ENCODE measurements around the gene HDAC9.

HDAC9 gene

DNA sequence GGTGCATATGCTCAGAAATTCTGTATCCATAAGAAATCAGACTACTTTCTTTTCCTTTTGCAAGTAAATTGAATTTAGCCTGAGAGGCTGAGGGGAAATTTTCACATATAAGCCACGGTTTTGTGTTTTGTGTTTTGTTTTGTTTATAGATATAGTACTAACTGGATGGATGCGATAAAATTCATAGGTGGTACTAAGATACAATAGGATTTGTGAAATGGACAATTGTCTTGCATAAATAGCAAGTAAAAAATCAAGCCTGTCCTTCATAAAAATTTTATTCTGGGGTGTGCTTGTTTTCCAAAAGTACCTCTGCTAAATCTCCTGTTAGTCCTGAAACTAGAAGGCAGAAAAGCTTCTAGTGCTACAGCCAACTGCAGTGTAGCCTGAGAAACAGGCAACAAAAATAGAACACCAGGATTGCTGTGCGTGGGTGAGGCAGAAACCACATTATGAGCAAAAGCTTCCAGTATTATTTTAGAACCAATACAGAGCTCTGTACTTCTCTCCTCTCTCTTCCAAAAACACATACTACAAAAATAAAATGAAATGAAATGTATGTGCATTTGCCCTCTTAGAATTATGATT lies 634 bp upstream of the HDAC9 start:
- no peak for DNase-seq

DNA sequence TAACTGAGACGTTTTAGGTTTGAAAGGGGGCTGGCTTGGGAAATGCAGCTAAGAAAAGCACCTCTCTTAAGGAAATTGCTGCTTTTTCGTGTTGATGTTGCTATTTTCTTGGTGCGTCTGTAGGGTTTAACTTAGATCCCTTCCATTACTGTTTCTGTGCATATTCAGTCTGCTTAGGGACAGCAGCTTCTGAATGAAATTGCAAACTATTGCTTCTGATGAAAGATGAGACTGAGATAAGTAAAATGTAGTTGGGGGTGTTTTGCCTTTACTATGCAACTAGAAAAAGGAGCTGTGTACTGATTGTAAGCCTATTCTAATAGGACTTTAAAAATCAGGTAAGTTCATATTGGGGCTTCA lies 772 bp downstream of the HDAC9 start:
- DNase-seq = no peak

DNA sequence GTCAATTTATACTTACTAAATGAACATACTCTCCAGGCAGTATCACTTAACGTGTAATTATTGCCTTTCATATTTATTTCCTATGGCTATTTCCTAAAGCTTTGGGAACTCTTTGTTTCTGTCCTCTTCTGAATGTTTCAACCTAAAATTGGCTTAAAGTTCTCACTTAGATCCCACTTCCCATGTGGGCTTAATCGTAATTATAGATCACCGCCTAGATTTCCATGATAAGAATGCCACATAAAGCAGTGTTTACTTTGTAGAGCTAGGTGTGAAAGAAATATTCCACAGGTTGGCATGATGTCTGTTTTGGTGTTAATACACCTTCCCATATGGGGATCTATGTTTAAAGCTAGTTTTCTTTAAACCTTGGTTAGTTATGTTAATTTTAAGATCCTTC lies 1.5 kb downstream of the HDAC9 start:
- no peak for DNase-seq

DNA sequence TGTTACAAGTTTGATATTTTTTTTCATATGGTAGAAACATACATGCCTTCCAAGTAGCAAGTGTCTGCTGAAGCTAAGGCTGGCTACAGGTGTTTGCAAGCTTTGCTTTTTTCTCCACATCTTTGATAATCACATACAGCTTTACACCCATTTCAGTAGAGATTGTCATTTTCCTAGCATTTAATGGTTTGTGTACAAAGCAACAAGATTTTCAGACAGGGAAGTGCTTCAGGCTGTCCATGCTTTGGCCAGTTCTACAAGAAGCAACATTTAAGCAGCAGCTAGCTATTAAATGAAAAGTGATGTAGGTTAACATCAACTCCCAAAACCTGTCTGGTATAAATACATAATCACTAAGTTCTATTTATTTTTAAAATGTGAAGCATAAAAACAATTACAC lies 2.3 kb downstream of the HDAC9 start:
- DNase-seq = no peak

DNA sequence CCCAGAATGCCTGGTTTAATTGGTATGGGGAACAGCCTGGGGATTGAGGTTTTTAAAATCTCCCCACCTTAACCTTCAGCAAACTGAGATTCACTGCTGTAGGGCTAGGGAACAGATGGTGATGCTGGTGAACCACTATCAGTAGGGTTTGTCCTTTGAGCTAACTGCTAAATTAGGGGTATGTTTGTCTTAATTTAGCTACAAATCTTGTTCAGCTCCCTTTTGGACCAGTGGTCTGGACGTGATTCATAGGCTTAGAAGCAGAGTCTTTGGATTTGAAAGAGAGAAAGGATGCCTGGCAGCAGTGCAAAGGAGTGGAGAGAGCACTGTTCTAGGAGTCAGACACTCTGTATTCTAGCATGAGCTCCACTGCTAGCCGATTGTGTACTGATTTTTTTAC lies 2.8 kb downstream of the HDAC9 start:
- no peak for DNase-seq

DNA sequence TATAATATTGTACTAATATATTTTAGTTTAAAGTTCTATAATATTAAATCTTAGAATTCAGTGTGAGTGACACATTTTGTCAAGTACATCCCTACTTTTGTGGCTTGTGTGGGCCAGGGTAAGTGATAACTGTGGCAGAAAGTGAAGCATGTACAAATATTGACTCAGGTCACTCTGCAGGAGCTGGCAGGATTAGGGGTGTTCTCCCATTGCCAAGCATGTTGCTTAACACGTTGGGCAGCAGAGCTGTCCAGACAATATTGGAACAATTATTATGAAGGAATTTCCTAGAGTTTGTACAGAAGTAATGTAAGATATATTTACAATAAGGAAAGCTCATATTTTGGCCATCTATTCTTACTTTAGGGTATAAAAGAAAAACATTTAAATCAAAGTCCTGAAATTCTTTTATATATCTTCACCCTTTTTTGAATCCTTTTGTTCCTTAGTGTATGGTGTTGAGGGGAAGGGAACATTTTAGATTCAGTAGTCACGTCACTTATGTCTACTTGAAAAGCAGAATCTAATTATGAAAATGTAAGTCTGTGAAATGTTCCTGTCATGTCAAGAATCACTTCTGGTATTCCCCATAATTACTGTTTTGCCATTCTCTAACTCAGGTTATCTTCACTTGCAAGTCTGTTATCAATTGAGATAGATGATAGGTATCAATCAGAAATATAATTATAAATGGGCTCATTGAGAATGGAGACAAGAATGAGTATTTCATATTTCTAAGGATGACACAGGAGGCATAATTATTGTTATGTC lies 4.0 kb downstream of the HDAC9 start:
- no peak for DNase-seq

DNA sequence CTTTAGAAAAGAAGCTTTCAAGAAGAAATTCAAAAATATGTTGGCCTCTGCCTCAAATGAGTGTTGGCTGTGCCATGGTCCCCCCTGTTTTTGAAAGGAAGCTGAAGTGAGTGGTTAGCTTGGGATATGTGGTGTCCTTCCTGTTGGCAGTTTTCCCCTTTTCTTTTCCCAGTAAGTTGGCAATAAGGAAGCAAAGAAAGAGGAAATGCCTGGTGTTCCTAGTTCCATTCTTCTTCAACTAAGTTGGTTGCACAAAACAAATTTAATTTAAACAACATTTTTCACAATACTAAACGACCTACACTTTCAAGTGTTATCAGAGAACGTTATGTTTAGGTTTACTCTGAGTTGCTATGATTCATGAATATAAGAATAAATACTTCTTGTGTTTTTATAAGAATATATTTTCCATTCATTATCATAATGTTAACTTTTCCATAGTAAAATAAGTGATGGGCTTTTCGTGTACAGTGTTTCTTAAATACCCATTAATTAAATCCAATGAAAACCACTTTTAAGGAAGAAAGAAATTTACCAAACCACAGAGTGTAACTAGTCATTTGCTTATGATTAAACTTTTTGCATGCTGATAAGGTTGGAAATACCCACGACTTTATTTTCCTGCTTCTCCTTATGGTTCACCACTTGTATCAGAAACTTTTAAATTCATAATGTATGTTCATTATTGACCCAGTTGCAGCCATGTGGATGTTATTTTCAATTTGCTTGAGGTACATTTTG lies 7.7 kb downstream of the HDAC9 start:
- no peak for DNase-seq

DNA sequence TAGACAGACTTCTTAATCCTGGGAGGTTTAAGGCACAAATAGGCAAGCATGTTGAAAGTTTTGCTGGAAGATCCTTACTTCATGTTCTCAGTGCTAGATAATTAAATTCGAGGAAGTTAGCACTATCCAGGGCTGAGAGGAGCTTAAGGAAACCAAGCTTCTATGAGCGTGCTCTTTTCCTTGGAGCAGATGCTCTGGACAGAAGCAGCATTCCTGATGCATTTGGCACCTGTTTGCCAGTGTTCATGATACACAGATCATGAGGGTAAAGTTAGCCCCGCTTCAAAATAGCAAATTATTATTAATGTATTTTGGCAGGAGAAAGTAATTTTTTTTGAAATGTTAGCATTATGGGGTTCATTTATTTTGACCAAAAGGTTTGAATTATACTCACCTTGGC lies 9.4 kb downstream of the HDAC9 start:
- no peak for DNase-seq

DNA sequence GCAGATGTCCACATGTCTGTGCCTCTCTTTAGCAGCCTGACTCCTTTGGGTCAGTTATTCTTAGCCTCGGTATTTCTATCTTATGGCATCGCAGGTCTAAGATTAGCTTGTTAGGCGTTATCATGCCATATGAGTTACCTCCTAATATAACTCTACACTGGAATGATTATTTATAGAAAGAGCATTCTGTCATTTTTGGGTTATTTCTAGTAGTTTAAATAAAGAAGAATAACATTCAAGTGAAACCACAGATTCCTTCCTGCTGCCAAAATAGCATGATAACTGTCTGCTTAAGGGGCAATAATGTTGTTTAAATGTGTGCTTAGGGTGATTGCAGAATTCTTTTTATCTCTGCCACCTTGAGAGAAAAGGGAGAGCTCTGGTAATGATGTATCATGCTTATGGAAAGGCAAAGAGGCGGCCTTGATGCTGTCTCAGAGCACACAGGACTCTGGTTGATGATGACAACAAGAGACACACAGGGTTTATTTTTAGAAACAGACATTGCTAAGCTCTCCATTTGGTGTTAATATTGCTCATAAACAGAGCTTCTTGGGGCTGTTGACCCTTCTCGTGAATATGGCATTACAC lies 10.4 kb downstream of the HDAC9 start:
- DNase-seq = no peak

DNA sequence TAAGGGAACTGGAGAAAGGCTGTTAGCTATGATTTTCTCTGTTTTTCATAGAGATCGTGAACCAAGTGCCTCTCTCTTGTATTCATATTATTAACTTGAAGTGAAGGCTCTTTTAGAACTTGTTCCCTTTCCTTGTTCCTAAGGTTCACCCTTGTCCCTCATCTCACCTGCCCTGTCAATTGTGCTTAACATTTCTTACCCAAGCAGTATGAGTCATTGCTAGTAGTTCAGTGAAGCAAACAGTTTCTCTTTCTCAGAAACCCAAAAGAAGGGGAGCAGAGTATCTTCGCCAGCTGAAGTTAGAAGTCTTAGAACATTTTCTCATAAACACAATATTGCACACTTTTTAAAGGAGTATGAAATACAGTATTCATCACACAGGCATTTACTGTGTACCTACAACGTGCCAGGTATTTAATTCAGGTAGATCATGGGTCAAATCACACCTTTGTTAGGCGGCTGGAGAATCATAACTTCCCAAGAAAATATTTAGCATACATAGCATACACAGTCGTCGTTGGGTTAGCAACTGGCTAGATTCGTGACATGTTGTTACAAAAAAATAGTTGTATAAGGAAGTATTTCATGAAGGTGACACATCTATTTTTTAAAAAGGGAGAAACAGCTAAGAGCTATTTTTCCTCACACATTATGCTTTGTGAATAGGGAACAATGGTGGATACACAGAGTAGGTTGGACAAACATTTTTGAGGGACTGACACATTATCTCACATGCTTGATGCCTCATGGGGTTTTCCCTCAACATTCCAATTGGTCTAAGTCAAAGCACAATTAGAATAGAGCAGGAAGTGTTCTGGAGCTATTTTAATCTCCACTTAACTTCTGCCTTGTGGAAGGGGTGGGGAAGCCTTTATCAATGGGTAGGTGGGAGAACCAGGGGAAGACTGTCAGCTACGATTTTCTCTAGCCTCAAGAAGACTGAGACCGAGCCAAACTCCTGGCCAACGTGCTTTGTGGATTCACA lies 13.2 kb downstream of the HDAC9 start:
- no peak for DNase-seq

DNA sequence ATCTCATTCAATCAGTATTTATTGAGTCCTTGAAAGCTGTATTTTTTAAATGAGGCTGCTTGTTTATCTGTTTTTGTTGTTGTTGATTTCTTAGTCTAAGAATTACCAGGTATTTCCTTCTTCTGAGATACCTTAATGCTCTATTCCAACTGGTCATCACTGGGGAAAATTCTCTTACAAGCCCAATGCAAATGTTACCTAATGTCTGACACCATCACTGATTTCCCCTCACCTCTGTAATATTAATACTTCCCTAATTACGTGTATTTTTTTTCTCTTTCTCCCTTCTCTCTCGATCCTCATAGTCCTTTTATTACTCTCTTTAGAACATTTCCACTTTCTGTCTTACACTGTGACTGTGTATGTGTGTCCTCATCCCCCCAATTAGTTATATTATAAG lies 13.9 kb downstream of the HDAC9 start:
- no peak for DNase-seq

DNA sequence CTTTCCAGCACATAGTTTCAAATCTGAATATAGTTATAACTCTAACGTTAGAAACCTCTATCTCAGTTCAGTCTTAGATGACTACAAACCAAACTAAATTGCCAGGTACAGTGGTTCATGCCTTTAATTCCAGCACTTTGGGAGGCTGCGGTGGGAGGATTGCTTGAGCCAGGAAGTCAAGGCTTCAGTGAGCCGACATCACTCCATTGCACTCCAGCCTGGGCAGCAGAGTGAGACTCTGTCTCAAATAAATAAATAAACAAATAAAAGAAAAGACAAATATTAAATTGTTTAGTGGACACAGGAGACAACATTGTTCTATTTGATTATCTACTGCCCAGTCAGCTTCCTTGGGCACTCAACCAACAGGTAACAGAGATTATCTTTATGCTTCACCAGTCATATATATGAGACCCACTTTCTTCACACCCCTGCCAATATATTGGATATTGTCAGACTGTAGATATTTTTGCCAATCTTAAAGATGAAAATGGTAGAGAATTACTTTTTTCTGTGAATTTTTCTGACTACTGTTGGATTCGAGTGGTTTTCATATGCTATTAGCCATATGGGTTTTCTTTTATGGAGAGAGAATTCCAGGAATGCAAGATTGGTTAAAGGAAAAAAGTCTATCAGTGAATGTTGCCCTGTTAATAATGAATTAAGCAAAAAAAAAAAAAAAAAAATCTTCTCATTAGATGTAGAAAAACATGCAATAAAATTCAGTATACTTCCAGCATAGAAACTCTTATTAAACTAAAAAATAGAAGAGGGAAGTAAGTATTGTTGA lies 16.0 kb downstream of the HDAC9 start:
- no peak for DNase-seq

DNA sequence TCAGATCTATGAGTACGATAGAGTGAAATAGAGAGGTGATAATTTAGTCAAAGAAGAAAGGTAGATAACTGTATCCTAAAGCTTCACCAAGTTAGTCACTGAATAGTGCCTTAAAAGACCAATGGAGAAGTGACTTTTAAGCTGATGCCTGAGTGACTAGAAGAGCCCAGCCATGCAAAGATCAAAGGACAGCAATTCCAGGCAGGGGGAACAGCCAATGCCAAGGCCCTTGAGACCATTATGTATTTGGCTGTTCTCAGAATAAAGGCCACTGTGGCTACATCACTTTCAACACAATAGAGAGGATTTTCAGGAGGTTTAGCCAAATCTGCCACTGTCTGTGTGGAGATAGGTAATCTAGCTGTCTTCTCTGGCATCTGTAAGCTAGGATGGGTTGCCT lies 17.8 kb downstream of the HDAC9 start:
- DNase-seq = no peak

DNA sequence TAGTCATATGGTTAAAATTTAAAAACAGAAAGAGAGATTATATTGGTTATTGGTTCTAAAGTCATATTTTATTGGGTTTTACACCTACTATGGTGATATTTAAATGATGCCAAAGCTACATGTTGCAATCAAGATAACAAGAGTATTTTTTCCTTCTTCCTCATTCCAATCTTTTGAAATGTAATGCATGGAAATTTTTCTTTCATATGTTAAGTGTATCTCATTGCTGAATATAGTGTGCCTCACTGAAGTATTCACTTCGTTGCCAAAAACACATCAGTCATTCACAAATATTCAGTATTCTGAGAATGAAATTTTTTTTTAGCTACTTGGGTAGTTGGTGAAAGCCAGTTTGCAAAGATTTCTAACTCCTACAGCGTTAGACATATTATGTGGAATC lies 19.5 kb downstream of the HDAC9 start:
- DNase-seq = no peak

DNA sequence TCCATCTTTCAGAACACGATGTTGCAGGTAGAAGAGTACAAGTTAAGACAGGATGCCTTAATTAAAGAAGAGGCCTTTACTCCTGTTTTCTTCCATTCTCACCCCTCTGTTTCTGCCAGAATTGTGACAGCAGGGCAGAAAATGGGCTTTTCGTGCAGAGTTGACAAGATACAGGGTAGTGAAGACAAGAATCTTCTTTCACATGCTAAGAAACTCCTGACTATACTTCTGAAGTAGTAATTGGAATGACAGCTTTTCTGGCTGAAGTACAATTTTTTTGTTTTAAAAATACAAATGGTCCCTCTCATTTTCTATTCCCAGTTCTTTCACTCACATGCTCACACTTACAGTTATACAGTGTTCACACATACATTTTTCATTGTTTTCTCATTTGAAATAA lies 22.1 kb downstream of the HDAC9 start:
- no peak for DNase-seq

DNA sequence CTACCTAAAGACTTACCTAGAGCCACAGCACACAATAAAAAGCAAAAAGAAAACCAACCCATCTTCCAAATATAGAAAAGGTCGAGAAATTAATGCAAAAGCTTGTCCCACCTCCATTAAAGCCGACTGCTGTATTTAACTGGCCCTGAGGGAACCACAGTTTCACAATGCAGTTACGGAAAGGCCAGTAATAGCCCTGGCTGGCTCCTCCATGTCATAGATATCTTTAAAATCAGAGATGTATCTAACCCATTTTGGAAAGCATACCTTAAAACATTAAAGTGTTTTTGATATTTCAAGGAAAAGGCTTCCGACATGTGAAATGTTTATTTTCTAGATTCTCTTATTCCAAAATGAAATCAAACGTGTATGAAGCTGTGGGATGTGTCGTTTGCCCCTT lies 23.0 kb downstream of the HDAC9 start:
- no peak for DNase-seq

DNA sequence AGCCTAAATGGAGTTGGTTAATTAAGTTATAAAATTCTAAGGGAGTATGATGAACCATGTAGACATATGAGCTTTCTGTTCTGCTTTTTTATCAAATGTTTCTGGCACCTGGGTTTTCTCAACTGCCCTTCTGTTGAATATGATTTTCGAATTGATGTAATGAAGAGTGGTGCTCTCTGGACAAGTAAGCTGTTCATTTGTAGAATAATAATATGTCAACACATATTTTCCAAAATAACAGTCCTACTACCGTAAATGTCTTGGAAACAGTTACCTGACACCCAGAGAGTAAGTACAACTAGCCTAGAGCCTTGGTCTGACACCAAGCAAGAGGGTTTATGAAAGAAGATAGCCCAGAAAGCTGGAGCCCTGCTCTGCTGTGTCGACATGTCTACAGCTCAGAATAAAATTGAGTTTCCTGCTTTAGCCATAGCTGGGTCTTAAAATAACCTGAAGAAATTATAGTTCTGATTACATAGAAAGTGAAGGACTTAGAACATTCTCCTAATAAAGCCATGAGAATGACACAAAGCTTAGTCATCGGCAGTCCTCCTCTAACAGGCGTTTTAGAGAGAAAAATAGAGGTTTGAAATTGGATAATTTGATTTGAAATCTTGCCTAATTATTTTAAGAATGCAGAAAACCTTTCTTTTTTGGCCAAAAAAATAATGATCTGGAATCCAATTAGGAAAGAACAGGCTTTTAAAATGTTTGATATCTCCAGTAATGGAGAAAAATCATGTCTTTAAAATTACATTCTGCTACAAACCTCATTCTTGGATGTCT lies 25.1 kb downstream of the HDAC9 start:
- DNase-seq = no peak

DNA sequence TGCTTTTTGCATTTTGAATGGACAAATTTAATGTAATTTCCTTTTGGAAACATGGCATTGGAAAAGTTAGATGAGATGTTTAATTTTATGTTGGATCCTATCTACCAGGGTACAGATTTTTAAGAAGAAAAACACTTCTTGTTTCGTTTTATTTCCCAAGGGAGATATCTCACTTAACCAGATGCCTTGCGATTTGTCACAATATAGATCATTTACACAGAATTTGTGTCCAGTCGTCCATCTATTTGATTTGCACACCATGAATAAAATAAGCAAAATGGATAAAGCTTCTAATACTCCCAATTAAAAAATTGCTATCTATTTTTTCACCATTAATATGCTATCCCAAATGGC lies 25.7 kb downstream of the HDAC9 start:
- DNase-seq = no peak

DNA sequence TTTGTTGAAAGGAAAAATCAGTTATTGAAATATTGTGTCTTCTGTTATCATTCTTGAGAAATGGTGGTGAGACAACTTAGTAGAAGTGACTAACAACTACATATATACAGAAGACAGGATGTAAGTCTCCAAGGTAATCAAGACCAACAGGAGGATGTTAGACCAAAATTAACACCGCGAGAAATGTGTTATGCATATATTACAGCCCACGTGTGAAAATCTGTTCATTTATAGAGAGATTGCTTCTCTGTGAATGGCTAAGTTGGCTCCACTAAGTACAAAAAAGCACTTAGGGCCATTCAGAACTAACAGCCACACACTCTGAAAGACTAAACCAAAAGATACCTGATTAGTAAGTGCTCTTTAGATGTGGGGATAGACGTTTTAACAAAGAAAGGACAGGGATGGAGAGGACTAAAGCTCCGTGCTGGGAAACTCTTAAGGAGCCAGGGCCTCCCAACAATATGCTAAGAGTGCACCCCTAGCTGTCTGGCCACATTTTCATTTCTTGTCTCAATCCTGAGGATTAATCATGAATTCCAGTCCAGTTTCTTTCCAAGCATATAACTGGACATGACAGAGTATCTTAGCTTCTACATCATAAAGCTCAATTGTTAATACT lies 26.5 kb downstream of the HDAC9 start:
- DNase-seq = peak; percentile 87

DNA sequence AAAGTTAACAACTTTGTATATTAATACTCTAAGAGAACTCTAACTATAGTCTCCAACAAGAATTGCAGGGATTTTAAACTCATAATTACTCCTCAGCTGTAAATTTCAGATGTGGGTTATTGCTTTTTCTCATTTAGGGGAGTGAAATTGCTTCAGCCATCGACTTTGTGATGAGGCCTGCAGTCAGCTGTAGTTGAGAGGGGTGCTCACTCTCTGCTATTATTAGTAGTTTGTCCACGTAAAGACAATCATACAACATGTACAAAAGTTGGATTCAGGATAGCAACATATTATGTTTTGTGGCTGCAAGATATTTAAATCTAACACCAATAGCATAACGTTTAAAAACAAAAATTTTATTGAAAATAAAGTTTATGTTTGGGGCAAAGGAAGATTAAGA lies 28.7 kb downstream of the HDAC9 start:
- DNase-seq = no peak
